Measurements from ENCODE around the gene ELFN2. TPM values are rescaled to one million over a fixed set of nuclear protein-coding genes. Genes with fewer than 3 reads are reported as not detected.

The ELFN2 gene
- polyA plus RNA-seq, 3 donors: 0.01 TPM; not detected in 2

DNA sequence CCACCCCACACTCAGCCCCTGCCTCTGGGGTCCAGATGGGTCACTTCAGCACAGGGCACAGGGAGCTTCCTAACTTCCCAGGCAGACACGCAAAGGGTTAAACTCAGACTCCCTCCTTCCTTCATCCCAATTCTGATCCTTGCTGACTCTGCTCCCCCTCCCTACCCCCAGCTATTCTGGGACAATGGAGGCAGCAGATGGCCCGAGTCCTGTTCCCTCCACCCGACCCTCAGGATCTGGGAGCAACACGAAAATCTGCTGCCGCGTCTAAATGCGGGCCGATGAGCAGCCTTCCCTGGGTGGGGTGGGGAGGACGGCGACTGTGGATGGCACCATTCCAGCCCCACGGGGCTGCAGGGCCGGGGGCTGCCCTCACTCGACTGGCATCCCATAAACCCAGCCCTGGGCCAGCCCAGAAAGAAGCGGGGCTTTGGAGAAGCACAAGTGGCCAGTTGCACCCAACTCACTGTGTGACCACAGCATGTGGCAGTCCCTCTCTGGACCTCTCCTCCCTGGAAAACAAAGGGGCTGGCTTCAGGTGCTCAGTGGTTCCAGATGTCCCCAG, 40.2 kb upstream of the ELFN2 start:
- peaks cover 90% of the 10 kb centered on the region for H4K20me1 ChIP-seq (ENCODE audit: insufficient read depth, low read length)
- no peak for DNase-seq
- TF ChIP-seq, protein P1, sequence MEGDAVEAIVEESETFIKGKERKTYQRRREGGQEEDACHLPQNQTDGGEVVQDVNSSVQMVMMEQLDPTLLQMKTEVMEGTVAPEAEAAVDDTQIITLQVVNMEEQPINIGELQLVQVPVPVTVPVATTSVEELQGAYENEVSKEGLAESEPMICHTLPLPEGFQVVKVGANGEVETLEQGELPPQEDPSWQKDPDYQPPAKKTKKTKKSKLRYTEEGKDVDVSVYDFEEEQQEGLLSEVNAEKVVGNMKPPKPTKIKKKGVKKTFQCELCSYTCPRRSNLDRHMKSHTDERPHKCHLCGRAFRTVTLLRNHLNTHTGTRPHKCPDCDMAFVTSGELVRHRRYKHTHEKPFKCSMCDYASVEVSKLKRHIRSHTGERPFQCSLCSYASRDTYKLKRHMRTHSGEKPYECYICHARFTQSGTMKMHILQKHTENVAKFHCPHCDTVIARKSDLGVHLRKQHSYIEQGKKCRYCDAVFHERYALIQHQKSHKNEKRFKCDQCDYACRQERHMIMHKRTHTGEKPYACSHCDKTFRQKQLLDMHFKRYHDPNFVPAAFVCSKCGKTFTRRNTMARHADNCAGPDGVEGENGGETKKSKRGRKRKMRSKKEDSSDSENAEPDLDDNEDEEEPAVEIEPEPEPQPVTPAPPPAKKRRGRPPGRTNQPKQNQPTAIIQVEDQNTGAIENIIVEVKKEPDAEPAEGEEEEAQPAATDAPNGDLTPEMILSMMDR (IDR thresholded peaks at IDR 0.05): no peak
- Mint-ChIP-seq H3K27ac (no peak overlapping the region), H3K9me3 (no peaks in the 10 kb centered on the region), H3K4me3 (no peak overlapping the region), H3K27me3 (ENCODE audit: low read depth in 3 of 3) (no peaks in the 10 kb centered on the region), H3K4me1 (no peaks in the 10 kb centered on the region), H3K36me3 (peaks cover 54 to 74% of the 10 kb centered on the region in 2 donors)
- WGBS (ENCODE audit: insufficient coverage): 95% methylated on average over 7 of the region's 14 CpGs
- H3K79me2 ChIP-seq (ENCODE audit: insufficient read depth, low read length): no peaks in the 10 kb centered on the region
- peaks cover 46 to 69% of the 10 kb centered on the region in 2 donors for H3K36me3 ChIP-seq (replicated peaks in 1 of 2; ENCODE audit: control insufficient read depth in 1 of 2, insufficient read depth in 2 of 2, low read length in 2 of 2)
- no peak overlapping the region for H3K4me2 ChIP-seq (replicated peaks; ENCODE audit: extremely low read depth, low read length, poor library complexity, severe bottlenecking)
- H3K9ac ChIP-seq (ENCODE audit: insufficient read depth, low read length, poor library complexity, severe bottlenecking): no peak overlapping the region
- no peak overlapping the region for H3K4me3 ChIP-seq (replicated peaks in 1 of 3; ENCODE audit: low read depth in 2 of 3, low read length in 3 of 3)
- H3K9me3 ChIP-seq (replicated peaks in 1 of 2; ENCODE audit: control insufficient read depth in 1 of 2, insufficient read depth in 1 of 2, low read length in 2 of 2): no peaks in the 10 kb centered on the region
- intact Hi-C loops (cut with micrococcal nuclease): no loop called here
- H3K4me1 ChIP-seq (ENCODE audit: control insufficient read depth in 1 of 2, insufficient read depth in 2 of 2, low read length in 2 of 2): no peaks in the 10 kb centered on the region
- H3K27ac ChIP-seq (ENCODE audit: low read depth in 1 of 2, low read length in 2 of 2): no peak overlapping the region
- H3K27me3 ChIP-seq (ENCODE audit: control insufficient read depth in 2 of 2, insufficient read depth in 2 of 2, low read length in 2 of 2): no peaks in the 10 kb centered on the region
- H2AFZ ChIP-seq (ENCODE audit: insufficient read depth, low read depth, low read length, poor library complexity, severe bottlenecking): no peak overlapping the region

DNA sequence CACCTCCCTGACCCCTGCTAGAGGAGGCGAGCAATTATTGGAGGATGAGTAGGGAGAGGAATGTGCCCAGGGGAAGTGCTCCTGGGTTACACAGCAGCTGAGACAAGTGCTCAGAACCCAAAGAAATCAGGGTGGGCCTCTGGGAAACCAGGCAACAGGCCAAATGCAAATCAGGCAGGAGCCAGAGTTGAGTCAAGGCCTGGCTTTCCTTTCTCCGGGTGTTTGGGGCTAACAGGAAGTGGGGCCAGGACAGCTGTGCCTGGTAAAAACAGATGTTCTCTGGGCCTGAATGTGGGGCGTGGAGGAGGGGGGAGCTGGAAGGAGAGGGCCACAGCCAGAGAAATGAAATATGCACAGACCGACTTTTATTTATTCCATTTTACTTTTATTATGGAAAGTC, 36.9 kb upstream of the ELFN2 start:
- DNase-seq: no peak
- Mint-ChIP-seq H3K4me1 (no peaks in the 10 kb centered on the region), H3K4me3 (no peak overlapping the region), H3K9me3 (no peaks in the 10 kb centered on the region), H3K27me3 (ENCODE audit: low read depth in 3 of 3) (no peaks in the 10 kb centered on the region), H3K27ac (no peak overlapping the region), H3K36me3 (peaks cover 33 to 41% of the 10 kb centered on the region in 2 donors)
- peaks cover 58% of the 10 kb centered on the region for H4K20me1 ChIP-seq (ENCODE audit: insufficient read depth, low read length)
- no peaks in the 10 kb centered on the region for H3K79me2 ChIP-seq (ENCODE audit: insufficient read depth, low read length)
- intact Hi-C loops (cut with micrococcal nuclease): no loop called here
- H3K36me3 ChIP-seq (replicated peaks in 1 of 2; ENCODE audit: control insufficient read depth in 1 of 2, insufficient read depth in 2 of 2, low read length in 2 of 2): peaks cover 22 to 36% of the 10 kb centered on the region in 2 donors
- no peak overlapping the region for H2AFZ ChIP-seq (ENCODE audit: insufficient read depth, low read depth, low read length, poor library complexity, severe bottlenecking)
- 0% methylated on average over 1 of the region's 4 CpGs for WGBS (ENCODE audit: insufficient coverage)
- no peaks in the 10 kb centered on the region for H3K27me3 ChIP-seq (ENCODE audit: control insufficient read depth in 2 of 2, insufficient read depth in 2 of 2, low read length in 2 of 2)
- H3K4me2 ChIP-seq (replicated peaks; ENCODE audit: extremely low read depth, low read length, poor library complexity, severe bottlenecking): no peak overlapping the region
- no peak overlapping the region for H3K4me3 ChIP-seq (replicated peaks in 1 of 3; ENCODE audit: low read depth in 2 of 3, low read length in 3 of 3)
- no peaks in the 10 kb centered on the region for H3K4me1 ChIP-seq (ENCODE audit: control insufficient read depth in 1 of 2, insufficient read depth in 2 of 2, low read length in 2 of 2)
- no peak overlapping the region for H3K9ac ChIP-seq (ENCODE audit: insufficient read depth, low read length, poor library complexity, severe bottlenecking)
- TF ChIP-seq, protein P1 (IDR thresholded peaks at IDR 0.05): no peak
- H3K27ac ChIP-seq (ENCODE audit: low read depth in 1 of 2, low read length in 2 of 2): no peak overlapping the region
- no peaks in the 10 kb centered on the region for H3K9me3 ChIP-seq (replicated peaks in 1 of 2; ENCODE audit: control insufficient read depth in 1 of 2, insufficient read depth in 1 of 2, low read length in 2 of 2)
